Measurements from ENCODE around the gene ARVCF. TPM values are rescaled to one million over a fixed set of nuclear protein-coding genes. Genes with fewer than 3 reads are reported as not detected.

The ARVCF gene
- total and polyA plus RNA-seq, 4 donors = 10.0 to 23.4 (median 16.6) TPM

GRCh38 chr22:20056161-20056560 lies 39.5 kb upstream of the ARVCF start:
- ATAC-seq (ENCODE audit: insufficient read depth, low FRiP score) = no peak
- no peaks in the 10 kb centered on the region for H3K9me3 ChIP-seq (ENCODE audit: control insufficient read depth in 4 of 4, insufficient read depth in 3 of 4, low read length in 3 of 4)
- TF ChIP-seq CTCF (IDR thresholded peaks at IDR 0.05; ENCODE audit: control extremely low read depth, extremely low read depth) = no peak
- no peak overlapping the region for H3K9ac ChIP-seq (ENCODE audit: insufficient read depth in 1 of 2, low read length in 2 of 2)
- H3K27me3 ChIP-seq (ENCODE audit: control insufficient read depth in 3 of 3, insufficient read depth in 3 of 3, low read length in 2 of 3) = no peaks in the 10 kb centered on the region
- no peak overlapping the region for H3K4me3 ChIP-seq
- 91 to 93% methylated on average over 10 of the region's 10 CpGs for WGBS, 2 donors
- peaks cover 0 to 9% (median 2%) of the 10 kb centered on the region in 5 donors for H3K4me1 ChIP-seq (ENCODE audit: control insufficient read depth in 5 of 5, insufficient read depth in 5 of 5, low read length in 5 of 5)
- no peak for DNase-seq
- H3K36me3 ChIP-seq (ENCODE audit: control insufficient read depth in 4 of 4, insufficient read depth in 4 of 4, low read length in 4 of 4) = peaks cover 0 to 57% (median 3%) of the 10 kb centered on the region in 4 donors
- no peak overlapping the region for H3K27ac ChIP-seq (ENCODE audit: low read depth in 1 of 2, low read length in 1 of 2)

GRCh38 chr22:20055654-20056053 lies 39.0 kb upstream of the ARVCF start:
- DNase-seq = no peak
- no peak overlapping the region for H3K9ac ChIP-seq (ENCODE audit: insufficient read depth in 1 of 2, low read length in 2 of 2)
- H3K4me1 ChIP-seq (ENCODE audit: control insufficient read depth in 5 of 5, insufficient read depth in 5 of 5, low read length in 5 of 5) = peaks cover 0 to 9% (median 0%) of the 10 kb centered on the region in 5 donors
- no peak for TF ChIP-seq CTCF (IDR thresholded peaks at IDR 0.05; ENCODE audit: control extremely low read depth, extremely low read depth)
- no peak for ATAC-seq (ENCODE audit: insufficient read depth, low FRiP score)
- WGBS, 2 donors = 95% methylated on average over 15 of the region's 15 CpGs
- H3K4me3 ChIP-seq = no peak overlapping the region
- no peaks in the 10 kb centered on the region for H3K9me3 ChIP-seq (ENCODE audit: control insufficient read depth in 4 of 4, insufficient read depth in 3 of 4, low read length in 3 of 4)
- no peaks in the 10 kb centered on the region for H3K27me3 ChIP-seq (ENCODE audit: control insufficient read depth in 3 of 3, insufficient read depth in 3 of 3, low read length in 2 of 3)
- H3K36me3 ChIP-seq (ENCODE audit: control insufficient read depth in 4 of 4, insufficient read depth in 4 of 4, low read length in 4 of 4) = peaks cover 0 to 54% (median 3%) of the 10 kb centered on the region in 4 donors
- H3K27ac ChIP-seq (ENCODE audit: low read depth in 1 of 2, low read length in 1 of 2) = no peak overlapping the region

DNA sequence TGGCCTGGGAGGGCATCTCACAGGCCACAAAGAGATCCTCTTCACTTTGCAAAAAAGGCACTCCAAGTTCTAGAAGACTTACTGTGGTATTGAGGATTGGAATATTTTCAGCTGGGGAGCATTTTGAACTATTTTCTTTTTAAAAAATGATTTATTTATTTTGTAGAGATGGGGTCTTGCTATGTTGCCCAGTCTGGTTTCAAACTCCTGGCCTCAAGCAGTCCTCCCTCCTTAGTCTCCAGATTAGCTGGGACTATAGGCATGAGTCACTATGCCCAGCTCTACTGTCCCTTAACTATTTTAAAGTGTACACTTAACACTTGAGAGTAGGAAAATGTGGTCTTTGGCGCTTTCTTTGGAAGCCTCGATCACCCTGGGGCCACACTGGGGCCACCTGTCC lies 38.5 kb upstream of the ARVCF start:
- DNase-seq (no peak), ATAC-seq (ENCODE audit: insufficient read depth, low FRiP score) (no peak)
- 88 to 89% methylated on average over 2 of the region's 2 CpGs for WGBS, 2 donors
- H3K36me3 ChIP-seq (ENCODE audit: control insufficient read depth in 4 of 4, insufficient read depth in 4 of 4, low read length in 4 of 4) = peaks cover 0 to 54% (median 3%) of the 10 kb centered on the region in 4 donors
- TF ChIP-seq CTCF (IDR thresholded peaks at IDR 0.05; ENCODE audit: control extremely low read depth, extremely low read depth) = no peak
- H3K27ac ChIP-seq (ENCODE audit: low read depth in 1 of 2, low read length in 1 of 2) = no peak overlapping the region
- no peak overlapping the region for H3K4me3 ChIP-seq
- H3K27me3 ChIP-seq (ENCODE audit: control insufficient read depth in 3 of 3, insufficient read depth in 3 of 3, low read length in 2 of 3) = no peaks in the 10 kb centered on the region
- H3K4me1 ChIP-seq (ENCODE audit: control insufficient read depth in 5 of 5, insufficient read depth in 5 of 5, low read length in 5 of 5) = peaks cover 0 to 9% (median 0%) of the 10 kb centered on the region in 5 donors
- no peak overlapping the region for H3K9ac ChIP-seq (ENCODE audit: insufficient read depth in 1 of 2, low read length in 2 of 2)
- no peaks in the 10 kb centered on the region for H3K9me3 ChIP-seq (ENCODE audit: control insufficient read depth in 4 of 4, insufficient read depth in 3 of 4, low read length in 3 of 4)

DNA sequence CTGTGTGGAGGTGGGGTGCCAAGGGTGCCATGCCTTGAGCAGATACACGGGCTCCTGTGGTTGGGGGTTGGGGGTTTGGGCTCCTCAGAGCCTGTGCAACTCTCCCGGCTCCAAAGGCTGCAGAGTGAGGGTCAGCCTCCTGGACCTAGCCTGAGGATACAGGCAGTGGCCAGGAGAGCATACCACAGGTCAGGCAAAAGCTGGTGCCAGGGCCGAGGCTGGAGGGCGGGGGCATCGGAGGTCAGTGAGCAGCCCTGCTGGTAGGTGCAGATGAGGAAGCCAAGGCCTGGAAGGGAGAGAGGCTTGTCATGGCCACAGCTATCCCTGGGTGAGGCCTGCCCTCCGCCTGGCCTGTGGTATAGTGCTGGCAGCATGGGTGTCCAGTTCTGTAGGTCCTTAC lies 37.9 kb upstream of the ARVCF start:
- ATAC-seq (ENCODE audit: insufficient read depth, low FRiP score) = no peak
- no peak overlapping the region for H3K27ac ChIP-seq (ENCODE audit: low read depth in 1 of 2, low read length in 1 of 2)
- no peaks in the 10 kb centered on the region for H3K27me3 ChIP-seq (ENCODE audit: control insufficient read depth in 3 of 3, insufficient read depth in 3 of 3, low read length in 2 of 3)
- TF ChIP-seq CTCF (IDR thresholded peaks at IDR 0.05; ENCODE audit: control extremely low read depth, extremely low read depth) = no peak
- H3K9ac ChIP-seq (ENCODE audit: insufficient read depth in 1 of 2, low read length in 2 of 2) = no peak overlapping the region
- DNase-seq = no peak
- WGBS, 2 donors = 94 to 99% methylated on average over 6 of the region's 6 CpGs
- H3K4me3 ChIP-seq = no peak overlapping the region
- H3K4me1 ChIP-seq (ENCODE audit: control insufficient read depth in 5 of 5, insufficient read depth in 5 of 5, low read length in 5 of 5) = peaks cover 0 to 9% (median 0%) of the 10 kb centered on the region in 5 donors
- H3K36me3 ChIP-seq (ENCODE audit: control insufficient read depth in 4 of 4, insufficient read depth in 4 of 4, low read length in 4 of 4) = peaks cover 0 to 54% (median 3%) of the 10 kb centered on the region in 4 donors
- H3K9me3 ChIP-seq (ENCODE audit: control insufficient read depth in 4 of 4, insufficient read depth in 3 of 4, low read length in 3 of 4) = no peaks in the 10 kb centered on the region

Measured in lung (tissue), 12 donors.